ENCODE measurements around the gene CBLB.

- TF ChIP-seq, protein P1, sequence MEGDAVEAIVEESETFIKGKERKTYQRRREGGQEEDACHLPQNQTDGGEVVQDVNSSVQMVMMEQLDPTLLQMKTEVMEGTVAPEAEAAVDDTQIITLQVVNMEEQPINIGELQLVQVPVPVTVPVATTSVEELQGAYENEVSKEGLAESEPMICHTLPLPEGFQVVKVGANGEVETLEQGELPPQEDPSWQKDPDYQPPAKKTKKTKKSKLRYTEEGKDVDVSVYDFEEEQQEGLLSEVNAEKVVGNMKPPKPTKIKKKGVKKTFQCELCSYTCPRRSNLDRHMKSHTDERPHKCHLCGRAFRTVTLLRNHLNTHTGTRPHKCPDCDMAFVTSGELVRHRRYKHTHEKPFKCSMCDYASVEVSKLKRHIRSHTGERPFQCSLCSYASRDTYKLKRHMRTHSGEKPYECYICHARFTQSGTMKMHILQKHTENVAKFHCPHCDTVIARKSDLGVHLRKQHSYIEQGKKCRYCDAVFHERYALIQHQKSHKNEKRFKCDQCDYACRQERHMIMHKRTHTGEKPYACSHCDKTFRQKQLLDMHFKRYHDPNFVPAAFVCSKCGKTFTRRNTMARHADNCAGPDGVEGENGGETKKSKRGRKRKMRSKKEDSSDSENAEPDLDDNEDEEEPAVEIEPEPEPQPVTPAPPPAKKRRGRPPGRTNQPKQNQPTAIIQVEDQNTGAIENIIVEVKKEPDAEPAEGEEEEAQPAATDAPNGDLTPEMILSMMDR (IDR thresholded peaks at IDR 0.05; ENCODE audit: borderline replicate concordance, extremely low read depth, low read length, poor library complexity, severe bottlenecking) = no peak
- TF ChIP-seq EZH2 (IDR thresholded peaks at IDR 0.05; ENCODE audit: borderline replicate concordance, low read depth, low read length, severe bottlenecking) = no peak
Measured at GRCh38 chr3:105860641-105861040, 8.2 kb downstream of the CBLB start.
